Caco-2 (cell line): ENCODE data around the gene UBR4. TPM values are rescaled to one million over a fixed set of nuclear protein-coding genes. Genes with fewer than 3 reads are reported as not detected.

ENCODE experiments used
- BruUV-seq: library from RNA; stranded (reverse); fragments of 400-500 nt; replicated peaks from 2 replicates; lab custom pipeline; 2021; lab: Mats Ljungman, UMichigan
- CTCF ChIA-PET: fragments of 300-600 bp; sonication (Branson Sonifier 250); formaldehyde crosslinking; loops from one replicate; lab custom pipeline; 2022; ENCODE audit warnings: antibody characterized with exemption; lab: Charles Lee
- POLR2A ChIA-PET: fragments of 300-600 bp; sonication (Branson Sonifier 250); formaldehyde crosslinking; loops from one replicate; lab custom pipeline; 2022; ENCODE audit warnings: antibody characterized with exemption; lab: Charles Lee
- DNase-seq, 2 experiments: peaks; one replicate each; pipeline versions ENCODE4 v3.0.0 to v3.0.0-alpha.2; 2020 to 2022
- H3K27me3 ChIP-seq: replicated peaks from 2 replicates; pipeline ENCODE4 v1.6.0; 2011; ENCODE audit warnings: low read length; ENCODE audit not compliant: control insufficient read depth, insufficient read depth
- H3K36me3 ChIP-seq: 2 replicates; pipeline ENCODE4 v1.5.1; 2011; ENCODE audit warnings: low read length; ENCODE audit not compliant: control insufficient read depth, insufficient read depth
- H3K4me1 ChIP-seq: fragments of 250-450 bp; sonication (Bioruptor Pico); 2 replicates; pipeline ENCODE4 v1.5.1; 2020; ENCODE audit warnings: mild to moderate bottlenecking
- H3K4me3 ChIP-seq: 2 replicates; pipeline ENCODE4 v1.5.1; 2011; ENCODE audit warnings: low read depth, mild to moderate bottlenecking, control low read depth, low read length
- H3K9me3 ChIP-seq: fragments of 250-450 bp; sonication (Bioruptor Pico); 2 replicates; pipeline ENCODE4 v1.5.1; 2020; ENCODE audit warnings: mild to moderate bottlenecking, moderate library complexity
- H3K27ac Mint-ChIP-seq: one replicate; pipeline ENCODE4 v1.8.0; 2022; ENCODE audit warnings: mixed read lengths; ENCODE audit not compliant: unreplicated experiment
- H3K27me3 Mint-ChIP-seq: one replicate; pipeline ENCODE4 v1.8.0; 2022; ENCODE audit warnings: mixed read lengths; ENCODE audit not compliant: insufficient read depth, unreplicated experiment
- H3K36me3 Mint-ChIP-seq: one replicate; pipeline ENCODE4 v1.8.0; 2022; ENCODE audit warnings: mild to moderate bottlenecking, mixed read lengths; ENCODE audit not compliant: insufficient read depth, unreplicated experiment
- H3K4me1 Mint-ChIP-seq: one replicate; pipeline ENCODE4 v1.8.0; 2022; ENCODE audit warnings: low read depth, mixed read lengths; ENCODE audit not compliant: unreplicated experiment
- H3K4me3 Mint-ChIP-seq: one replicate; pipeline ENCODE4 v1.8.0; 2022; ENCODE audit warnings: mild to moderate bottlenecking, moderate library complexity, mixed read lengths; ENCODE audit not compliant: unreplicated experiment
- H3K9me3 Mint-ChIP-seq: one replicate; pipeline ENCODE4 v1.8.0; 2022; ENCODE audit warnings: mixed read lengths; ENCODE audit not compliant: unreplicated experiment
- CTCF ChIP-seq, 2 experiments: fragments of 200-600 bp in 1 of 2; IDR thresholded peaks; 1 replicate in 1 of 2; 2 replicates in 1 of 2; pipeline versions ENCODE4 v1.5.1 to v1.8.0; 2011 to 2022; ENCODE audit warnings: antibody characterized with exemption in 1 of 2, control low read depth in 1 of 2, inconsistent platforms in 1 of 2, low read depth in 1 of 2, low read length in 1 of 2, mild to moderate bottlenecking in 1 of 2, moderate library complexity in 1 of 2; ENCODE audit not compliant: insufficient read depth in 1 of 2, severe bottlenecking in 1 of 2, unreplicated experiment in 1 of 2
- intact Hi-C: fragments of 100-400 bp; cut with micrococcal nuclease; formaldehyde crosslinking; loops from one replicate; pipeline ENCODE4 v1.10.0; 2022; ENCODE audit not compliant: unreplicated experiment
- total RNA-seq: library from RNA; stranded (reverse); gene quantifications from 2 replicates; pipeline ENCODE4 v1.2.3, GENCODE V29; 2022

UBR4 gene
- total RNA-seq, 1 experiment from 2014 or later: 317 TPM

GRCh38 chr1:19160831-19161230, 49.2 kb downstream of the UBR4 start:
- H3K4me3 ChIP-seq: no peak overlapping the region
- intact Hi-C loops: no loop called here
- no peaks in the 10 kb centered on the region; the same call in none of the 2 replicates for H3K36me3 ChIP-seq
- H3K27me3 ChIP-seq: no peaks in the 10 kb centered on the region
- Mint-ChIP-seq H3K36me3 (peaks cover 98% of the 10 kb centered on the region), H3K27me3 (no peaks in the 10 kb centered on the region), H3K9me3 (no peaks in the 10 kb centered on the region), H3K4me3 (no peak overlapping the region), H3K27ac (no peak overlapping the region), H3K4me1 (peaks cover 7% of the 10 kb centered on the region)
- POLR2A ChIA-PET: no interaction called here
- no TSS peak for BruUV-seq
- no peak for TF ChIP-seq CTCF (IDR thresholded peaks at IDR 0.05; ENCODE audit: insufficient read depth in 1 of 2, low read depth in 1 of 2, low read length in 1 of 2, severe bottlenecking in 1 of 2, unreplicated experiment in 1 of 2)
- no peak for DNase-seq
- H3K9me3 ChIP-seq: no peaks in the 10 kb centered on the region
- peaks cover 6% of the 10 kb centered on the region for H3K4me1 ChIP-seq
- CTCF ChIA-PET: no interaction called here

- no peaks in the 10 kb centered on the region for H3K9me3 Mint-ChIP-seq
- no peaks in the 10 kb centered on the region for H3K27me3 Mint-ChIP-seq
- Histone ChIP-seq H3K27me3 (no peaks in the 10 kb centered on the region), H3K4me3 (no peak overlapping the region), H3K9me3 (no peaks in the 10 kb centered on the region), H3K4me1 (no peaks in the 10 kb centered on the region), H3K36me3 (peaks cover 1% of the 10 kb centered on the region)
- no TSS peak for BruUV-seq
- POLR2A ChIA-PET: no interaction called here
- intact Hi-C loops: no loop called here
- no peak overlapping the region for H3K4me3 Mint-ChIP-seq
- CTCF ChIA-PET: no interaction called here
- DNase-seq: no peak
- no peak overlapping the region for H3K27ac Mint-ChIP-seq
- H3K4me1 Mint-ChIP-seq: no peaks in the 10 kb centered on the region
- H3K36me3 Mint-ChIP-seq: peaks cover 98% of the 10 kb centered on the region
- TF ChIP-seq CTCF (IDR thresholded peaks at IDR 0.05; ENCODE audit: insufficient read depth in 1 of 2, low read depth in 1 of 2, low read length in 1 of 2, severe bottlenecking in 1 of 2, unreplicated experiment in 1 of 2): no peak
These were observed 52.4 kb downstream of the UBR4 start for GRCh38 chr1:19157653-19158052.

GRCh38 chr1:19156676-19157075, 53.4 kb downstream of the UBR4 start:
- Histone ChIP-seq H3K9me3 (no peaks in the 10 kb centered on the region), H3K4me3 (no peak overlapping the region), H3K27me3 (no peaks in the 10 kb centered on the region), H3K4me1 (no peaks in the 10 kb centered on the region), H3K36me3 (peaks cover 1% of the 10 kb centered on the region)
- H3K27ac Mint-ChIP-seq: no peak overlapping the region
- H3K4me1 Mint-ChIP-seq: no peaks in the 10 kb centered on the region
- no peak overlapping the region for H3K4me3 Mint-ChIP-seq
- no peaks in the 10 kb centered on the region for H3K27me3 Mint-ChIP-seq
- intact Hi-C loops: no loop called here
- ChIA-PET CTCF (no interaction called here), POLR2A (no interaction called here)
- H3K9me3 Mint-ChIP-seq: no peaks in the 10 kb centered on the region
- H3K36me3 Mint-ChIP-seq: peaks cover 98% of the 10 kb centered on the region
- no peak for TF ChIP-seq CTCF (IDR thresholded peaks at IDR 0.05; ENCODE audit: insufficient read depth in 1 of 2, low read depth in 1 of 2, low read length in 1 of 2, severe bottlenecking in 1 of 2, unreplicated experiment in 1 of 2)
- no peak for DNase-seq
- no TSS peak for BruUV-seq
